ENCODE measurements around the gene CCL20. TPM values are rescaled to one million over a fixed set of nuclear protein-coding genes. Genes with fewer than 3 reads are reported as not detected.

The CCL20 gene
- polyA plus RNA-seq, 1 of the 3 experiments (the other 2 are of a cell fraction), result 0.12 TPM

GRCh38 chr2:227818675-227819397 lies 5.2 kb downstream of the CCL20 start (continued):
- TF ChIP-seq, protein P1, sequence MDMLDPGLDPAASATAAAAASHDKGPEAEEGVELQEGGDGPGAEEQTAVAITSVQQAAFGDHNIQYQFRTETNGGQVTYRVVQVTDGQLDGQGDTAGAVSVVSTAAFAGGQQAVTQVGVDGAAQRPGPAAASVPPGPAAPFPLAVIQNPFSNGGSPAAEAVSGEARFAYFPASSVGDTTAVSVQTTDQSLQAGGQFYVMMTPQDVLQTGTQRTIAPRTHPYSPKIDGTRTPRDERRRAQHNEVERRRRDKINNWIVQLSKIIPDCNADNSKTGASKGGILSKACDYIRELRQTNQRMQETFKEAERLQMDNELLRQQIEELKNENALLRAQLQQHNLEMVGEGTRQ (IDR thresholded peaks at IDR 0.05; ENCODE audit: borderline replicate concordance, low read depth, low read length), result no peak
- no peak for TF ChIP-seq NRF1 (IDR thresholded peaks at IDR 0.05; ENCODE audit: low read depth, low read length)
- no peak for TF ChIP-seq GABPA (IDR thresholded peaks at IDR 0.05; ENCODE audit: low read depth)
- TF ChIP-seq POLR2AphosphoS5 (IDR thresholded peaks at IDR 0.05; ENCODE audit: low read depth, low read length), result no peak
- TF ChIP-seq RXRA (IDR thresholded peaks at IDR 0.05; ENCODE audit: borderline replicate concordance, low read depth), result no peak

DNA sequence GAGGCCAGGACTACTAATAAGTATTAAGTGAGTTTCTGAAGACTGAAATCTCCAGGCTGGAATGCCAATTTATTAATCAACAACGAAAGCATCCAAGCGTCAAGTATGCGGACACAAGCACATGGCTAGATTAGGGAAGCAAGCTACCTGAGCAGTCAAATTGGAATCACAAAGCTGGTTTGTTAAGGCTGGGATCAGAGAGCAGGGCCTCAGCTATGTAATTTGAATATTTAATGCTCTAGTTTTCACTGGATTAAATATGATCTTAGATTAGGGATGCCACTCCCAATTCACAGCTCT lies 5.7 kb downstream of the CCL20 start:
- Histone ChIP-seq H3K79me2 (ENCODE audit: insufficient read depth) (peaks cover 4% of the 10 kb centered on the region; the same call in 1 of the 2 replicates), H3K9me3 (no peaks in the 10 kb centered on the region), H2AFZ (ENCODE audit: low read depth) (peak overlapping the region; percentile 44; the same call in 1 of the 2 replicates), H3K9me2 (no peaks in the 10 kb centered on the region), H3K27ac (ENCODE audit: low read depth in 2 of 2, low read length in 1 of 2) (peak overlapping the region in 1 of 2 experiments; percentile 92; a peak in 2 of 4 replicates), H3K9ac (peak overlapping the region; percentile 33; the same call in 1 of the 2 replicates), H3K36me3 (replicated peaks in 1 of 2; ENCODE audit: control insufficient read depth in 1 of 2, insufficient read depth in 2 of 2, low read length in 1 of 2) (no peaks in the 10 kb centered on the region), H3K4me3 (ENCODE audit: low read depth in 2 of 2, low read length in 1 of 2) (no peak overlapping the region), H3K4me1 (ENCODE audit: control insufficient read depth in 1 of 2, insufficient read depth in 2 of 2, low read depth in 1 of 2, low read length in 1 of 2) (peaks cover 0 to 16% of the 10 kb centered on the region in 2 experiments; a peak in 2 of 4 replicates), H3K4me2 (peak overlapping the region; percentile 79; the same call in 1 of the 2 replicates), H4K20me1 (ENCODE audit: insufficient read depth) (no peaks in the 10 kb centered on the region), H3K27me3 (ENCODE audit: insufficient read depth) (no peaks in the 10 kb centered on the region), H3F3A (replicated peaks; ENCODE audit: insufficient read depth) (peaks cover 24% of the 10 kb centered on the region)
- TF ChIP-seq TAF1 (IDR thresholded peaks at IDR 0.05; ENCODE audit: borderline replicate concordance, low read depth, low read length), result no peak
- no peak for TF ChIP-seq SMC3 (IDR thresholded peaks at IDR 0.05; ENCODE audit: low read depth, low read length)
- TF ChIP-seq ZBTB33 (IDR thresholded peaks at IDR 0.05; ENCODE audit: borderline replicate concordance, low read depth), result no peak
- TF ChIP-seq SIN3A (IDR thresholded peaks at IDR 0.05; ENCODE audit: borderline replicate concordance, low read depth, low read length), result no peak
- TF ChIP-seq, protein P2, sequence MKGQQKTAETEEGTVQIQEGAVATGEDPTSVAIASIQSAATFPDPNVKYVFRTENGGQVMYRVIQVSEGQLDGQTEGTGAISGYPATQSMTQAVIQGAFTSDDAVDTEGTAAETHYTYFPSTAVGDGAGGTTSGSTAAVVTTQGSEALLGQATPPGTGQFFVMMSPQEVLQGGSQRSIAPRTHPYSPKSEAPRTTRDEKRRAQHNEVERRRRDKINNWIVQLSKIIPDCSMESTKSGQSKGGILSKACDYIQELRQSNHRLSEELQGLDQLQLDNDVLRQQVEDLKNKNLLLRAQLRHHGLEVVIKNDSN (IDR thresholded peaks at IDR 0.05; ENCODE audit: borderline replicate concordance, low read depth), result no peak
- TF ChIP-seq MEF2A (IDR thresholded peaks at IDR 0.05; ENCODE audit: borderline replicate concordance, low read depth), result no peak
- no peak for TF ChIP-seq EP300 (IDR thresholded peaks at IDR 0.05; ENCODE audit: borderline replicate concordance in 1 of 2, low read depth in 1 of 2, low read length in 1 of 2)
- no peak for TF ChIP-seq POLR2AphosphoS5 (IDR thresholded peaks at IDR 0.05; ENCODE audit: low read depth, low read length)
- TF ChIP-seq, protein P3, sequence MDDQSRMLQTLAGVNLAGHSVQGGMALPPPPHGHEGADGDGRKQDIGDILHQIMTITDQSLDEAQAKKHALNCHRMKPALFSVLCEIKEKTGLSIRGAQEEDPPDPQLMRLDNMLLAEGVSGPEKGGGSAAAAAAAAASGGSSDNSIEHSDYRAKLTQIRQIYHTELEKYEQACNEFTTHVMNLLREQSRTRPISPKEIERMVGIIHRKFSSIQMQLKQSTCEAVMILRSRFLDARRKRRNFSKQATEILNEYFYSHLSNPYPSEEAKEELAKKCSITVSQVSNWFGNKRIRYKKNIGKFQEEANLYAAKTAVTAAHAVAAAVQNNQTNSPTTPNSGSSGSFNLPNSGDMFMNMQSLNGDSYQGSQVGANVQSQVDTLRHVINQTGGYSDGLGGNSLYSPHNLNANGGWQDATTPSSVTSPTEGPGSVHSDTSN (IDR thresholded peaks at IDR 0.05), result no peak
- TF ChIP-seq MAX (IDR thresholded peaks at IDR 0.05; ENCODE audit: low read depth), result no peak
- TF ChIP-seq RAD21 (IDR thresholded peaks at IDR 0.05; ENCODE audit: low read length), result no peak
- no peak for TF ChIP-seq ELF1 (IDR thresholded peaks at IDR 0.05)
- no peak for TF ChIP-seq NRF1 (IDR thresholded peaks at IDR 0.05; ENCODE audit: low read depth, low read length)
- TF ChIP-seq EZH2phosphoT487 (IDR thresholded peaks at IDR 0.05; ENCODE audit: borderline replicate concordance, low read depth), result no peak
- no peak for TF ChIP-seq JUND (IDR thresholded peaks at IDR 0.05)
- WGBS (ENCODE audit: low lambda C conversion rate), result 83% methylated on average over 3 of the region's 3 CpGs
- ChIA-PET CTCF (no interaction called here), POLR2A (no interaction called here)
- DNase-seq, result no peak

All from SK-N-SH (cell line).